ENCODE results near the gene SIAH1.

DNA sequence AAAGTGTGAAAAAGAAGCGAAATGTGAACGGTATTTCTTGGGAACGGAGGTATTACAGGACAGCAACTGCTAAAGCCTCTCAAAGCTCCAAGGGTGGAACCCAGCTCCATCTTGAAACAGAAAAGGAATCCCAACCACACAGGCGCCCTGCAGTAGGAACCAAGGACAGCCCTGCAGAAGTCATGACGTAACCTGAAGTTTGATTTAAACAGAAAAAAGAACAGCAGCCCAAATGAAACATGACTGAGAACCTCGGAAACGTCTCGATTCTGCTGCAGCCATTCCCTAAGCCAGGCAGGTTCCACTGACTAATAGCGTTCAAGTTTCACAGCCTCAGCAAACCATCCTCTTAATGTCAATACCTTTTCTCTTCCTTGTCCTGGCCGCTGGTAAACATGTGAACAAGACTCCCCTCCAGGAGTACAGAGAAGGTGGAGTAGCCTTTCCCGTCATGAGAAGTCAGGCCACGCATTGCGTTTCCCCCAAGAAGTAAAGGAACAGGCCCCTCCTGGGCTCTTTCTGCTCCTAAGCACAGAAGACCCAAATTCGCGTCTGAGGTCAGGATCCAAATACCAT is 20.1 kb downstream of the SIAH1 start:
- no peak for TF ChIP-seq EZH2 (IDR thresholded peaks at IDR 0.05; ENCODE audit: insufficient read depth, poor library complexity, severe bottlenecking)
- TF ChIP-seq EZH2phosphoT487 (IDR thresholded peaks at IDR 0.05; ENCODE audit: insufficient read depth, low read depth) = no peak
